ENCODE measurements around the gene NPPC.

GRCh38 chr2:231929961-231930592 lies 3.9 kb upstream of the NPPC start:
- TF ChIP-seq CTCF (IDR thresholded peaks at IDR 0.05), result no peak
- TF ChIP-seq POLR2A (IDR thresholded peaks at IDR 0.05), result no peak
- TF ChIP-seq POLR2AphosphoS5 (IDR thresholded peaks at IDR 0.05), result no peak
